HepG2 (cell line): ENCODE data around the gene COQ6. TPM values are rescaled to one million over a fixed set of nuclear protein-coding genes. Genes with fewer than 3 reads are reported as not detected.

Experiments used
- ARID4A ChIP-seq: sonication (generic); formaldehyde crosslinking; IDR thresholded peaks from 2 replicates; pipeline ENCODE4 v1.5.0; 2020; ENCODE audit warnings: mild to moderate bottlenecking, missing genetic modification reagents, borderline replicate concordance
- BHLHE40 ChIP-seq: IDR thresholded peaks from 2 replicates; pipeline ENCODE4 v1.6.1; 2011; ENCODE audit warnings: low read length, improper control_type of control experiment
- IRX3 ChIP-seq: sonication (generic); formaldehyde crosslinking; IDR thresholded peaks from 2 replicates; pipeline ENCODE4 v1.8.1; 2023; ENCODE audit warnings: mild to moderate bottlenecking, low read depth, missing genetic modification reagents, borderline replicate concordance
- KDM5B ChIP-seq: sonication (generic); formaldehyde crosslinking; IDR thresholded peaks from 2 replicates; pipeline ENCODE4 v1.4.0; 2020; ENCODE audit warnings: missing genetic modification reagents, mild to moderate bottlenecking, borderline replicate concordance
- KIAA2018 ChIP-seq: sonication (generic); formaldehyde crosslinking; IDR thresholded peaks from 2 replicates; pipeline ENCODE4 v1.5.0; 2020; ENCODE audit warnings: mild to moderate bottlenecking, missing genetic modification reagents, borderline replicate concordance
- NR2F2 ChIP-seq: IDR thresholded peaks from 2 replicates; pipeline ENCODE4 v1.6.1; 2012; ENCODE audit warnings: low read depth, inconsistent platforms, borderline replicate concordance
- PAF1 ChIP-seq: IDR thresholded peaks from 2 replicates; pipeline ENCODE4 v1.6.1; 2016; ENCODE audit warnings: missing genetic modification reagents, missing compliant biosample characterization
- SMAD3 ChIP-seq: sonication (generic); formaldehyde crosslinking; IDR thresholded peaks from 2 replicates; pipeline ENCODE4 v1.4.0; 2020; ENCODE audit warnings: missing genetic modification reagents
- SNRNP70 ChIP-seq: fragments of 200-400 bp; formaldehyde crosslinking; IDR thresholded peaks from 2 replicates; pipeline ENCODE4 v1.6.1; 2017; ENCODE audit warnings: mild to moderate bottlenecking, low read depth, low read length, moderate library complexity
- TEAD3 ChIP-seq: optimal IDR thresholded peaks from 2 replicates; pipeline ENCODE3; 2016; ENCODE audit warnings: borderline replicate concordance
- ZNF598 ChIP-seq: sonication (generic); formaldehyde crosslinking; IDR thresholded peaks from 2 replicates; pipeline ENCODE4 v1.5.1; 2020; ENCODE audit warnings: mild to moderate bottlenecking, missing genetic modification reagents, borderline replicate concordance
- ZNF704 ChIP-seq: sonication (generic); formaldehyde crosslinking; IDR thresholded peaks from 2 replicates; pipeline ENCODE4 v1.8.1; 2023; ENCODE audit warnings: mild to moderate bottlenecking, inconsistent platforms, moderate library complexity, missing genetic modification reagents, borderline replicate concordance
- ZNF781 ChIP-seq: sonication (generic); formaldehyde crosslinking; IDR thresholded peaks from 2 replicates; pipeline ENCODE4 v1.5.1; 2020; ENCODE audit warnings: borderline replicate concordance, mild to moderate bottlenecking, missing genetic modification reagents; ENCODE audit errors: not compliant biosample characterization
- polyA plus RNA-seq, 8 experiments: library from polyadenylated mRNA; depleted of rRNA in 3 of 8; stranded (reverse) in 7 of 8; unstranded in 1 of 8; fragments of >200 nt; fragmentation: Illumina TruSeq in 4 of 8; extraction: Trizol in 4 of 8; gene quantifications; 2 replicates each; pipeline versions ENCODE4 v1.2.1 to v1.2.3, GENCODE V29; 2011 to 2016; ENCODE audit warnings: low read depth in 4 of 8, missing spikeins in 1 of 8, mixed read lengths in 1 of 8; ENCODE audit not compliant: insufficient read depth in 1 of 8
- total RNA-seq, 5 experiments: library from RNA; depleted of rRNA; stranded (reverse); fragments of >200 nt; fragmentation: Illumina TruSeq; extraction: Trizol; gene quantifications; 2 replicates each; pipeline ENCODE4 v1.2.3, GENCODE V29; 2016; ENCODE audit warnings: low read depth in 1 of 5

COQ6 gene
- total and polyA plus RNA-seq, 2 of the 13 experiments (the other 11 are each of a cell fraction or from before 2014, with no cell fraction given), result 18.9 to 34.7 TPM

- no peak for TF ChIP-seq SNRNP70
- 0 out of 2 replicates have a peak, but pooled peaks have one; percentile 18 for TF ChIP-seq ARID4A (CRISPR knock-in tag)
- TF ChIP-seq SMAD3, result no peak
- no peak for TF ChIP-seq KIAA2018
- TF ChIP-seq ZNF704 (CRISPR knock-in tag), result no peak
- no peak for TF ChIP-seq PAF1
- no peak for TF ChIP-seq BHLHE40
- no peak for TF ChIP-seq ZNF781 (CRISPR knock-in tag)
- no peak for TF ChIP-seq IRX3 (CRISPR knock-in tag)
- no peak for TF ChIP-seq ZNF598
- TF ChIP-seq TEAD3 (CRISPR knock-in tag), result peak; percentile 61
- peak; percentile 43; the same call in 1 of the 2 replicates for TF ChIP-seq KDM5B
- TF ChIP-seq NR2F2, result no peak
Observed at GRCh38 chr14:73995977-73996378, 45.9 kb downstream of the COQ6 start (continued).
